NCI-H1694 treated with DMSO at 0.1 percent for 48 hours (cell line): ENCODE measurements around the gene FAXC.
"Not testable (repeated sequence)": the region's sequence is repeated elsewhere in the genome, so short reads cannot be mapped to it uniquely, and the experiment has no call there.

Experiments
- DNase-seq: peaks from one replicate; lab custom pipeline; 2025; lab: John Stamatoyannopoulos, UW

FAXC gene

DNA sequence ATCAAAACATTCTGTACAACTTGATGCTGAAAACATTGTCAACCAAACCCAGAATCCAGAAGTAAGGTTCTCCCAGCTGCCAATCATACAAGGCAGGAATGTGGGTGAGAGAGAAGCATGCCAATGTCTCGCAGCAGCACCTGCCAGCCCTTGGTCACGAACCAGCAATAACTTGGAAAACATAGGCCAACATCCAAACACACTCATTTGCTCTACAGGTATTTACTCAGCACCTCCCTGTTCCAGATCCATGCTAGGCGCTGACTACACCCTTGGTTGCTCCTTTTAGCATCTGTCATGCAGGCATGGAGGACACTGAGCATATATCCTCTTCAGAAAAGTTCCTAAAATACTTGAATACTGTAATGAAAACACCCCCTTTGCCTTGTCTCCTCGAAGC, 63.6 kb downstream of the FAXC start:
- DNase-seq: no peak

DNA sequence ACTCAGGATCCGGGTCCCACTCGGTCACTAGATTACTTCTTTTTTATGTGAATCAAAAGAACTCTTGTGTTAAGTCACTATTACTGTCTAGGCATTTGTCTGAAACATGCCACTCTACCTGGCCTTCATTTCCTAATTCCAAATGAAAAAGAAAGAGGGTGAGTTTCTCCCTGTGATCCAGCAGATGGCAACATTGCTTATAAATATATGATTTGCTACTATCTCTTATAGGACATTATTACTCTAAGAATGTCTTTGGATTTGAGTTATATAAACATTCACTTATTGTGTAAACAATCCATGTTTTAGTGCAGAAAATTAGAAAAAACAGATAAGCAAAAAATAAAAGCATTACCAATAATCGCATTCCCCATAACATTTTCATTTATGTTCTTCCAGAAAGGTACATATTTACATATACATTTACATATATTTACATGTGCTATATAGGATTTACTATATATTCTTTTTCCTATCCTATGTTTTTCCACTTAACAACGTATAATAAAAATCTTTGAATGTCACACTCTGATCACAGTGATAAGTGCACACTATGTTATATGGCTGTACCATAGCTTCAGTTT, 66.9 kb downstream of the FAXC start:
- DNase-seq: peak; percentile 35

DNA sequence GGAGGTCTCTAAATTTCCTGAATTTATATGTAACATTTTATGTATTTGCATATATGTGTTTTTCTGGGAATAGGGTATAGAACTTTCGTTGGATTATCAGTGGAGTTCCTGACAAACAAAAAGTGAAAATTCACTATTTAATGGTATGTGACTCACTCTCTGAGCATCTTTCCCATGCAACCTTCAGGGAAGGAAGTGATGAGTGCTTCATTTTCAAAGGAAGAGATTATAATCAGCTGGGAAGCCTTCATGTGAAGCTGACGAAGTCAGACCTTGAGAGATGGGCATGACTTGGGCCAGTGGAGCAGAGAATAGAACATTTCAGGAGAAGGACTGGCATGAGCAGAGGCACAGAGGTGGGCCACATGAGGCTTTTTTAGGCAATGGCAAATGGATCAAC, 72.7 kb downstream of the FAXC start:
- no peak for DNase-seq

DNA sequence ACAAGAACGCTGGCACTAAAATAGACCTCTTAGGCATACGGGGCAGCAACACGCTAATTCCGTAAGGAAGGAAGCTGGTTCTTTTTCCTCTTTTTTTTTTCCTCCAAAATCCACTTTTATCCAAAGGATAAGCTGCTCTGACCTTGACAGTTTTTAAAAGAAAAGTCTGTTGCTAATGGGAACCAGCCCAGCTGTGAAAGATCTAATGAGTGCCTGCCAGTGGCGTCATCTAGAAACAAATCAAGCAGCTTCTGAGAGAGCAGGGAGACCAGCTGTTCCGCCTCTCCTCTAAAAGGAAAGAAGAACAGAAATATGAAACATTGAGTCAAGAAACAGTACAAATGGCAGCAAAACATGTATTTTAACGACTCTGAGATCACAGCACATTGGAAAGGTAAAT, 78.6 kb downstream of the FAXC start:
- DNase-seq: no peak

DNA sequence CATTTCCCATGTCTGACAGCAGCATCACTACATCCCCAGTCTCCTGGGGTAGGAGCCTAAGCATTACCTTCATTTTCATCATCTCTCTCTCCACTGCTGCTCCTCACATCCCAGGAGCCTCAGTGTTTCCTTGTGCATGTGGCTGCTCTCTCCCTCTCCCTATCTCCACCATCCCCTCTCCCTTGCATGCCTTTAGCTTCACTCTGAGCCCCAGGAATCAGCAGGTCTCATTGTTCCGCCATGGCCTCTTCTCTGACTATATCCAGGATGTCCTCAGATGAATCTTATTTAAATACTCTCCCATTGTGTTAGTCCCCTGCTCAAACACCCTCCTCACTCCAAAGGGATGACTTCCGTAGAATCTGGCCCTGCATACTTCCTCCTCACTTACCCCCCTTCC, 79.4 kb downstream of the FAXC start:
- no peak for DNase-seq

DNA sequence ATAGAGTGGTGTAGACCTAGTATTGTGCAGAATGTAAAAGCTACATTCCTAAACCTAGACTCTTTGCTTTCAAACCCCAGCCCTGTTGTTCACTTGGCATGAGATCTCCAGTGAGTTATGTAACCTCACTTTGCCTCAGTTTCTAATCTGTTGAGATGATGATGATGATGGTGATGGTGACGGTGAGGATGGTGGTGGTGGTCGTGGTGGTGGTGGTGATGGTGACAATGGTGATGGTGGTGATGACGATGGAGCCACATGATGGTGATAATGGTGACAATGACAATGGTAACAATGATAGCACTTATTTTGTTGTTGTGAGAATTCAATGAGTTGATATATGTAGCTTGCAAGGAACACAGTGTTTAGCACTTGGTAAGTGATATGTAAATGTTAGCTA, 80.3 kb downstream of the FAXC start:
- DNase-seq: no peak

DNA sequence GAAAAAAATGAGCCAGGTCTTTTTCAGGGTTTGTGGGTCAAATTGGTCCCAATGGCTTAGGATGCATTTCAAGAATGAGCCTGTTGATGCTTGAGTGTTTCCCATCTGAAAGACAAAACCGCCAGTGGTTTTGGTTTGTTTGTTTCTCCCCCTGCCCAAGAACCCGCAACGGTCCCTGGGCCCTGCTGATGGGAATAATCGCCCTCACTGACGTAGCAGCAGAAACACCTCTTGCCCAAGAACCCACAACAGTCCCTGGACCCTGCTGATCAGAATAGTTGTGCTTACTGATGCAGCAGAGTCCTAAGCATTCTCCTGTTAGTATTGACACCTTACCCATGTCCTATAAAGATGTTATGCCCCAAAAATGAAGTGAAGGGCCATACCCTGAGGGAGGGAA, 82.5 kb downstream of the FAXC start:
- not testable (repeated sequence) for DNase-seq

DNA sequence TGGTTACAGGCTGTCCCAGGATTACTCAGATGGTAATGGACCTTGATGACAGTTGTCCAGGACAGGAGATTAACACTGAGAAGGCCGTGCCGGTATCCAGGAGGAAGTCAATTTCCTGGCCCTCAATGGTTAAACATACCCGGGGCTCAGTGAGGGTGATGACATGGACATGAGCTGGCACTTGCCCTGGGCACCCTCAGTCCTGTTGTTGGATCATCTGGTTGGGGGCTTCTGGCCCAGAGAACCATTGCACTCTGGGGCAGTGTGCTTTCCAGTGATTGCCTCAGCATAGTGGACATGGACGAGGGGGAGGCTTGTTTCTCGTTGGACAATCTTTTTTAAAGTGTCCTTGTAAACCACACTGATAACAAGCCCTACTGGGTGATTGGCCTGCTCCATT, 84.0 kb downstream of the FAXC start:
- DNase-seq: not testable (repeated sequence)

DNA sequence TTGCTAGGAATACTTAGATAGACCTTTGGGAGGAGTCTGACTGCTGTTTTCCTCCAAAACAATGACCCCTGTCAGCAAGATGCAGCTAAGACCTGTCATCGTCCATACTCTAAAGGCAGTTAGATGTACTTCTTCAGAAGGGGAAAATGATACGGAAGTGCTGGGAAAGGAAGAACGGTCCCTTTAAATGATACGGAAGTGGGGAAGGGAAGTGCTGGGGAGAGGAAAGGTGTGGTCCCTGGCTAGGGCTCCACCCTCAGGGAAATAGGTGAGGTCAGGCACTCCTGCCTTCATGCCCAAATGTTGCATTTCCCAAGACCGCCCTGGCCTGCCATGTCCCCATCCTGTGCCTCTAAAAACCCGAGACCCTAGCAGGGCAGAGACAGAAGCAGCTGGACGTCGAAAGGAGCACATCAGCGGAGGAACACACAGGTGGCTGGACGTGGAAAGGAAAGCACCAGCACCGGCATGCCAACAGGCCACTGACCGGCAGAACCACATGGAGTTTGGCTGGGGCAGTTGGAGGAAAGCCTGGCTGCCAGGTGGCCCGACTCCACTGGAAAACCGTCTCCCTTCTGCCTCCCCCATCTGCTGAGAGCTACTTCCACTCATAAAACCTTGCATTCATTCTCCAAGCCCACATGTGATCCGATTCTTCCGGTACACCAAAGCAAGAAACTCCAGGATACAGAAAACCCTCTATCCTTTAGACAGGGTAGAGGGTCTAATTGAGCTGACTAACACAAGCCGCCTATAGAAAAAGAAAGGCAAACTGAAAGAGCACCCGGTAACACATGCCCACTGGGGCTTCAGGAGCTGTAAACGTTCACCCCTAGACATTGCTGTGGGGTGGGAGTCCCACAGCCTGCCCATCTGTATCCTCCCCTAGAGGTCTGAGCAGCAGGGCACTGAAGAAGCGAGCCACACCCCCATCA, 94.6 kb downstream of the FAXC start:
- DNase-seq: no peak

DNA sequence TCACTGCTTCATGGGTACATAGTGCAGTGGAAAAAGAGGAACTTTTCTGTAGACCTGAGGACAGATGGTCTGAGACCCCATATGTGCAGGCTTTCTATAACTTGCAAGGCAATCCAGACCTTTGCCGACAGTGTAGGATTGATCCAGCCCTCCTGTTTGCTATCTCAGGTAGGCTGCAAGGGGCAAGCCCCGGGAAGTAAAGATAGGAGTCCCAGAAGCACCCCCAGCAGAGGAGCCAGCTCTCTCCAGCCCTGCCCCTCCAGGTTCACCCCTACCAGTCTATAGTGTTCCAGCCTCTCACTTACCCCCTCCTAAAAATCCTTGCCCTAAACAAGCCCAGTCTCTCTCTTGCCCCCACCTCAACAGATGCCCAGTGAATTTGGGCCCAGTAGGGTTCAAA, 96.2 kb downstream of the FAXC start:
- DNase-seq: no peak

DNA sequence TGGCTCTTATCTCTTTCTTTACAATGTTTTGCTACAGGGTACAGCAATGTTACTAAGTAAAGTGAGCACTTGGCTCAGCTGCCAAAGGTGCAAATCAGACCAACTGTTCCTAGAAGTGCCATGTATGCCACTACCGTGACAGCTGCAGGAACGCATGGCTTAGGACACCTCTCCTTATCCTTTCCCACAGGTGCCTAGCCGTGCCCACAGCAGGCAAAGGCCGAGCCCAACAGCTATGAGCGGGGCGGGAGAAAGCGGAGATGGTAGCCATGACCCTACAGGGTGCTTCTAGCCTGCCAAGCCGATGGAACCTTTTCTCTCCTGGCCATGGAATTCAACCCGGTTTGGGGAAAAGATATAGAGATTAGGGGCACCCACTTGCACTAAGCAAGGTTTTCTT, 97.1 kb downstream of the FAXC start:
- no peak for DNase-seq

DNA sequence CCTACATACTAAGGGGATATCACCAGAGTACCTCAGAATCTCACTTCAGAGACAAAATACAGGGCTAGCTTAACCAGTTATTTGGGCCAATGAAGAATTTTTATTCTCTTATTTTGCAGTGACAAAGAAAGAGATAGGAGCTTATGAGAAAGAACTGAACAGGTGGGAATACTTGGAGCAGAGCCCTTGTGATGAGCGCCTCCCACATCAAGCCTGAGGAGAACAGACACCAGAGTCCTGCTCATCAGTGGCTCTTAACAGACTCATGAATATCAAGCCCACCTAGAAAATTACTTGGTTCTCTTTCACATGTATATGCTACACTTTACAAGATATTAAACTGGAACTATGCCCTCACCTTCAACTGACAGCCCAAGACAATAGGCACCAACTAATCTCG, 99.0 kb downstream of the FAXC start:
- DNase-seq: no peak

DNA sequence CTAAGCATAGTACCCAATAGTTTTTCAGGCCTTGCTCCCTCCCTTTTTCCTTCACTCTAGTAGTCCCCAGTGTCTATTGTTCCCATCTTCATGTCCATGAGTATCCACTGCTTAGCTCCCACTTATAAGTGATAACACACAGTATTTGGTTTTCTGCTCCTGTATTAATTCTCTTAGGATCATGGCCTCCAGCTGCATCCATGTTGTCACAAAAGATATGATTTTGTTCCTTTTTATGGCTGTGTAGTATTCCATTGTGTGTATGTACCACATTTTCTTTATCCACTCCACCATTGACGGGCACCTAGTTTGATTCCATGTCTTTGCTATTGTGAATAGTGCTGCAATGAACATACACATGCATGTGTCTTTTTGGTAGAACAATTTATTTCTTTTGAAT, 102.9 kb downstream of the FAXC start:
- no peak for DNase-seq

DNA sequence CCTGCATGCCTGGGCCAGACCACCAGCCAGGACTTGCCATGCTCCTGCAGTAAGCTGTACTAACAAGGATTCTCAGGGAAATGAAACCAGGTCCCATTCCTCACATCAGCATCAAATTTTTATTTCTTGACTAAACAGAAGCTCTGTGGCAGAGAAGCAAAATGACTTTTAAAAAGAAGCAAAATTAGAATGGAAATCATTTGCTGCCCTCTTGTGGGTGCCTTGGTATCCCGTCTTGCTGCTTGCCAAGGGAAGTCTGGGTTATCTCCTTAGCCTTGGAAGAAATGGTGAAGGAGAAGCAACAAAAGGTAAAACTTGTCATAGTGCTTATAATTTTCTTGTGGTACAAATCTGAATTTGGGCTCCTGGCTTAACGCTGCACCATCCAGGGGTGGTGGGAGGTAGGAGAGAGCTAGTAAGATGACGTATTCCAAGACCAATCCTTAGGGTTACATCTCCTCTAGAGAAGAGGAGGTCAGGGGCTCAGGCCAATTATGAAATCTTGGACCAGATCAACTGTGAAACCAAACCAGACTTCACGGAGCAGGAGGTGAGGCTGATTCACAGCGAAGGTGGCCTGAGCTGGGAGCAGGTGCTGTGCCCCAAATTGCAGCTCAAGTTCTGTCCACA, 107.5 kb downstream of the FAXC start:
- DNase-seq: no peak

DNA sequence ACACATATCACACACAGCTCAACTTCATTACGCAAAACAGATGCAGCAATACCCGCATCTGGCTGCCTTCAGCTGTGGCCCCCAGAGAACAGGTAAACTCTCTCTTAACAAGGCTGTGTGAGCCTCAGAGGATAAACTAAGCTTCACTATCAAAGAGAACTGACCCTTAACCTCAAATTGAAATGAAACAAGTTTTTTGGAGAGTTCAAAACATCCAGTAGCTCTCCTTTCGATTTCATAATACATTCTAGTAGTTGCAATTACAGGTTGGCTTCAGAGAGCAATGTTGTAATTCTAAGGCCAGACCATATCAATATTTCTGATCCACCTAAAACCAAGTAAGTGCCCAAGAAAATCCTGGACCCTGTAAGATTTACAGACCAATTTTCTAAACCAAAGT, 113.5 kb downstream of the FAXC start:
- DNase-seq: no peak

DNA sequence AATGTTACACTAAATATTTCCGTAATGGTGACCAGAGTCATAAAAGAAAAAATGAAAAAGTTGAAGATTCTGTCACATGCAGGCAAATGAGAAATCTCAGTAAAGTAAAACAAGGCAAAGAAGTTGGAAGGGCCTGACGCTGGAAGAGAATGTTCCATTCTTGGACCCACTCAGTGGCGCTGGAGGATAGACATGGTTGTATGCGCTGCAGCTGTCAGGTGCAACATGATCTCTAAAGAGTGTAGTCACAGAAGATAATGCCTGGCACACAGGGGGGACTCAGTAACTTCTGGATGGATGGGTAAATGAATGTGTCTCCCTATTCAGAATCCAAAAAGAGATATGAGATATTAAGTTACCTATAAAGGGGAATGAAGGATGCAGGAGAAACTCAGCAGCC, 116.3 kb downstream of the FAXC start:
- DNase-seq: no peak

DNA sequence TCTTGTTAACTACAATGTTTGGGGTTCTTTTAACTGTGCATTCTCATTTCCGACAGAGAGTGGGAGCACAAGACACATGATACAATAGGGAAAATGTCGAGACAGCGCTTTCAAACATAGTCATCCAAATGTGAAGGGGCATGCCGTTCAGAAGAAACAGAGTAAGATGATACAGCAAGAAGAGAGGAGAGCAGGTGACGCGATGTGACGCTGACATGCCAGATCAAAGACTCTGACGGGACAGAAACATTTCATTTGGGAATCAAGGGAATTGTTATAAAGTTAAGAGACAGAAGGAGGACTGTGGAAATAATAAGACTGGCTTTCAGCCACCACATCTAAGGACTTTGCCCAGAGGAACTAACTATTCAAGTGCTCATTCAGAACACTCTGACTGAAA, 117.4 kb downstream of the FAXC start:
- no peak for DNase-seq

DNA sequence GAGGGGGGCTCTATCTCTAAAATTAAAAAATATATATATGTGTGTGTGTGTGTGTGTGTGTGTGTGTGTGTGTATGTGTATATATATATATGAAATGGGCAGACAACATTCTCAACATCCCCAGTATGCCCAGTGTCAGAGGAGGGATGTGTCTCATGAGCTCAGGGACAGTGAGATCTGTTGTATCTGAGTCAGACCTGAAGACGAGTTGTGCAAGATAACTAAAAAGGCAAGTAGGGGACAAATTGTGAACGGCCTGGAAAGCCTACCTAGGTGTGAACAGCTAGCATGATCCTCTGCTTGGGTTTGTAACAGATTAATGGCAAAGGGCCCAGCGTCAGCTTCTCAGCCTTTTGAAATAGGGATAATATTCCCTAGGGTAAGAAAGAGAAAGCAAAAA, 124.3 kb downstream of the FAXC start:
- no peak for DNase-seq
